Measurements from ENCODE around the gene SP6.

SP6 gene

GRCh38 chr17:47872019-47872650 is 21.2 kb upstream of the SP6 start:
- Mint-ChIP-seq H3K27me3 (ENCODE audit: low read depth) (peaks cover 62% of the 10 kb centered on the region), H3K27ac (no peak overlapping the region), H3K9me3 (no peaks in the 10 kb centered on the region), H3K4me3 (no peak overlapping the region), H3K36me3 (ENCODE audit: low read depth) (no peaks in the 10 kb centered on the region), H3K4me1 (ENCODE audit: low read depth) (no peaks in the 10 kb centered on the region)

GRCh38 chr17:47871048-47871447 is 20.1 kb upstream of the SP6 start:
- H3K27me3 Mint-ChIP-seq (ENCODE audit: low read depth) = peaks cover 62% of the 10 kb centered on the region
- H3K36me3 Mint-ChIP-seq (ENCODE audit: low read depth) = no peaks in the 10 kb centered on the region
- H3K4me1 Mint-ChIP-seq (ENCODE audit: low read depth) = no peaks in the 10 kb centered on the region
- H3K27ac Mint-ChIP-seq = no peak overlapping the region
- H3K4me3 Mint-ChIP-seq = no peak overlapping the region
- H3K9me3 Mint-ChIP-seq = no peaks in the 10 kb centered on the region

GRCh38 chr17:47870056-47870455 is 19.1 kb upstream of the SP6 start:
- Mint-ChIP-seq H3K36me3 (ENCODE audit: low read depth) (no peaks in the 10 kb centered on the region), H3K27me3 (ENCODE audit: low read depth) (peaks cover 59% of the 10 kb centered on the region), H3K9me3 (no peaks in the 10 kb centered on the region), H3K27ac (no peak overlapping the region), H3K4me1 (ENCODE audit: low read depth) (peaks cover 7% of the 10 kb centered on the region), H3K4me3 (no peak overlapping the region)

- Mint-ChIP-seq H3K4me1 (ENCODE audit: low read depth) (peaks cover 11% of the 10 kb centered on the region), H3K4me3 (no peak overlapping the region), H3K27ac (no peak overlapping the region), H3K36me3 (ENCODE audit: low read depth) (no peaks in the 10 kb centered on the region), H3K9me3 (no peaks in the 10 kb centered on the region), H3K27me3 (ENCODE audit: low read depth) (peaks cover 51% of the 10 kb centered on the region)
Observed at GRCh38 chr17:47869114-47869513, 18.2 kb upstream of the SP6 start.

GRCh38 chr17:47867813-47868533 is 17.0 kb upstream of the SP6 start:
- Mint-ChIP-seq H3K27ac (no peak overlapping the region), H3K4me3 (no peak overlapping the region), H3K36me3 (ENCODE audit: low read depth) (no peaks in the 10 kb centered on the region), H3K4me1 (ENCODE audit: low read depth) (peaks cover 11% of the 10 kb centered on the region), H3K9me3 (no peaks in the 10 kb centered on the region), H3K27me3 (ENCODE audit: low read depth) (peaks cover 40% of the 10 kb centered on the region)

- Mint-ChIP-seq H3K27me3 (ENCODE audit: low read depth) (peaks cover 33% of the 10 kb centered on the region), H3K4me1 (ENCODE audit: low read depth) (peaks cover 11% of the 10 kb centered on the region), H3K4me3 (no peak overlapping the region), H3K27ac (no peak overlapping the region), H3K36me3 (ENCODE audit: low read depth) (no peaks in the 10 kb centered on the region), H3K9me3 (no peaks in the 10 kb centered on the region)
Observed at GRCh38 chr17:47866941-47867340, 16.0 kb upstream of the SP6 start.

- Mint-ChIP-seq H3K36me3 (ENCODE audit: low read depth) (no peaks in the 10 kb centered on the region), H3K4me1 (ENCODE audit: low read depth) (peaks cover 11% of the 10 kb centered on the region), H3K4me3 (no peak overlapping the region), H3K27me3 (ENCODE audit: low read depth) (peaks cover 19% of the 10 kb centered on the region), H3K9me3 (no peaks in the 10 kb centered on the region), H3K27ac (peak overlapping the region; percentile 11)
Observed at GRCh38 chr17:47864791-47865216, 13.8 kb upstream of the SP6 start.

GRCh38 chr17:47862621-47863440 is 11.9 kb upstream of the SP6 start:
- peaks cover 11% of the 10 kb centered on the region for H3K4me1 Mint-ChIP-seq (ENCODE audit: low read depth)
- H3K27ac Mint-ChIP-seq = no peak overlapping the region
- H3K9me3 Mint-ChIP-seq = no peaks in the 10 kb centered on the region
- H3K4me3 Mint-ChIP-seq = no peak overlapping the region
- H3K27me3 Mint-ChIP-seq (ENCODE audit: low read depth) = peaks cover 25% of the 10 kb centered on the region
- no peaks in the 10 kb centered on the region for H3K36me3 Mint-ChIP-seq (ENCODE audit: low read depth)

- no peak overlapping the region for H3K4me3 Mint-ChIP-seq
- no peaks in the 10 kb centered on the region for H3K36me3 Mint-ChIP-seq (ENCODE audit: low read depth)
- H3K4me1 Mint-ChIP-seq (ENCODE audit: low read depth) = peaks cover 7% of the 10 kb centered on the region
- H3K27me3 Mint-ChIP-seq (ENCODE audit: low read depth) = peaks cover 44% of the 10 kb centered on the region
- H3K9me3 Mint-ChIP-seq = no peaks in the 10 kb centered on the region
- H3K27ac Mint-ChIP-seq = no peak overlapping the region
Observed at GRCh38 chr17:47860386-47860785, 9.4 kb upstream of the SP6 start.

- H3K4me3 Mint-ChIP-seq = no peak overlapping the region
- H3K9me3 Mint-ChIP-seq = no peaks in the 10 kb centered on the region
- H3K27ac Mint-ChIP-seq = no peak overlapping the region
- no peaks in the 10 kb centered on the region for H3K36me3 Mint-ChIP-seq (ENCODE audit: low read depth)
- peaks cover 12% of the 10 kb centered on the region for H3K4me1 Mint-ChIP-seq (ENCODE audit: low read depth)
- peaks cover 65% of the 10 kb centered on the region for H3K27me3 Mint-ChIP-seq (ENCODE audit: low read depth)
Observed at GRCh38 chr17:47857551-47858455, 6.8 kb upstream of the SP6 start.

- Mint-ChIP-seq H3K27me3 (ENCODE audit: low read depth) (peaks cover 74% of the 10 kb centered on the region), H3K4me3 (no peak overlapping the region), H3K36me3 (ENCODE audit: low read depth) (no peaks in the 10 kb centered on the region), H3K27ac (no peak overlapping the region), H3K4me1 (ENCODE audit: low read depth) (peaks cover 20% of the 10 kb centered on the region), H3K9me3 (no peaks in the 10 kb centered on the region)
Observed at GRCh38 chr17:47856830-47857229, 5.9 kb upstream of the SP6 start.

GRCh38 chr17:47855737-47856136 is 4.8 kb upstream of the SP6 start:
- Mint-ChIP-seq H3K27me3 (ENCODE audit: low read depth) (peaks cover 78% of the 10 kb centered on the region), H3K4me3 (no peak overlapping the region)

GRCh38 chr17:47853616-47854015 is 2.7 kb upstream of the SP6 start:
- Mint-ChIP-seq H3K9me3 (no peaks in the 10 kb centered on the region), H3K4me1 (ENCODE audit: low read depth) (peaks cover 25% of the 10 kb centered on the region), H3K27ac (no peak overlapping the region), H3K36me3 (ENCODE audit: low read depth) (no peaks in the 10 kb centered on the region), H3K4me3 (no peak overlapping the region), H3K27me3 (ENCODE audit: low read depth) (peaks cover 86% of the 10 kb centered on the region)

More at GRCh38 chr17:47855737-47856136, 4.8 kb upstream of the SP6 start:
- Mint-ChIP-seq H3K4me1 (ENCODE audit: low read depth) (peaks cover 21% of the 10 kb centered on the region), H3K27ac (no peak overlapping the region), H3K36me3 (ENCODE audit: low read depth) (no peaks in the 10 kb centered on the region), H3K9me3 (no peaks in the 10 kb centered on the region)
